Suprapubic skin (tissue), 4 donors: ENCODE data around the gene TMEM50B. TPM values are rescaled to one million over a fixed set of nuclear protein-coding genes. Genes with fewer than 3 reads are reported as not detected.
"Not testable (repeated sequence)": the region's sequence is repeated elsewhere in the genome, so short reads cannot be mapped to it uniquely, and the experiment has no call there.

Experiments used
- DNase-seq, 2 donors: peaks; one replicate each; pipeline ENCODE4 v3.0.0-alpha.2; 2019; ENCODE audit warnings: low spot score in 2 of 2
- H3K27ac ChIP-seq: fragments of 200-600 bp; sonication (generic); one replicate; pipeline ENCODE4 v1.5.1; 2019
- H3K27me3 ChIP-seq: fragments of 200-600 bp; sonication (generic); one replicate; pipeline ENCODE4 v1.5.1; 2019
- H3K36me3 ChIP-seq: fragments of 200-600 bp; sonication (generic); one replicate; pipeline ENCODE4 v1.5.1; 2019
- H3K4me1 ChIP-seq: fragments of 200-600 bp; sonication (generic); one replicate; pipeline ENCODE4 v1.5.1; 2019
- H3K4me3 ChIP-seq: fragments of 200-600 bp; sonication (generic); one replicate; pipeline ENCODE4 v1.5.1; 2019; ENCODE audit warnings: mild to moderate bottlenecking
- H3K9me3 ChIP-seq: fragments of 200-600 bp; sonication (generic); one replicate; pipeline ENCODE4 v1.5.1; 2019
- CTCF ChIP-seq, 2 donors: fragments of 200-600 bp in 1 of 2; fragments of 450-650 bp in 1 of 2; sonication (generic) in 1 of 2; IDR thresholded peaks; one replicate each; pipeline ENCODE4 v1.5.1; 2016 to 2019; ENCODE audit warnings: antibody characterized with exemption in 2 of 2, mild to moderate bottlenecking in 1 of 2, moderate library complexity in 1 of 2
- EP300 ChIP-seq: sonication (generic); formaldehyde crosslinking; IDR thresholded peaks from one replicate; pipeline ENCODE4 v1.6.1; 2017; ENCODE audit warnings: antibody characterized with exemption
- POLR2A ChIP-seq, 2 donors: fragments of 450-650 bp; IDR thresholded peaks; one replicate each; pipeline ENCODE4 v1.6.1; 2017; ENCODE audit warnings: antibody characterized with exemption in 2 of 2, mild to moderate bottlenecking in 2 of 2, moderate library complexity in 2 of 2
- POLR2AphosphoS5 ChIP-seq, 3 donors: sonication (generic); formaldehyde crosslinking; IDR thresholded peaks; one replicate each; pipeline ENCODE4 v1.6.1; 2017; ENCODE audit warnings: antibody characterized with exemption in 3 of 3
- WGBS: methylation state at CpG from one replicate; pipeline ENCODE4 v1.1.5; 2018; 5-methylcytosine and 5-hydroxymethylcytosine counted together
- total RNA-seq, 4 donors: library from RNA; depleted of rRNA; stranded (reverse); fragments of >200 nt; gene quantifications; one replicate each; pipeline ENCODE4 v1.1.0, GENCODE V29; 2016

The TMEM50B gene
- total RNA-seq, 4 donors from 2014 or later, result 33.1 to 151 (median 59.8) TPM

GRCh38 chr21:33478182-33478581 is 1.6 kb downstream of the TMEM50B start:
- TF ChIP-seq POLR2AphosphoS5 (IDR thresholded peaks at IDR 0.05) (no peak), POLR2A (IDR thresholded peaks at IDR 0.05) (no peak), EP300 (no peak), CTCF (IDR thresholded peaks at IDR 0.05) (no peak)
- H3K27me3 ChIP-seq, result no peaks in the 10 kb centered on the region
- no peaks in the 10 kb centered on the region for H3K9me3 ChIP-seq
- peak overlapping the region; percentile 88 for H3K4me3 ChIP-seq
- DNase-seq, result no peak
- peaks cover 19% of the 10 kb centered on the region for H3K4me1 ChIP-seq
- peak overlapping the region; percentile 99 for H3K27ac ChIP-seq
- H3K36me3 ChIP-seq, result no peaks in the 10 kb centered on the region
- 64% methylated on average over 9 of the region's 9 CpGs for WGBS

- TF ChIP-seq EP300, result no peak
- no peak for TF ChIP-seq CTCF (IDR thresholded peaks at IDR 0.05)
- TF ChIP-seq POLR2A (IDR thresholded peaks at IDR 0.05), result no peak
- TF ChIP-seq POLR2AphosphoS5 (IDR thresholded peaks at IDR 0.05), result no peak
- no peak for DNase-seq
- no peak overlapping the region for H3K4me3 ChIP-seq
- H3K27ac ChIP-seq, result no peak overlapping the region
- H3K36me3 ChIP-seq, result no peaks in the 10 kb centered on the region
- peaks cover 19% of the 10 kb centered on the region for H3K4me1 ChIP-seq
- no peaks in the 10 kb centered on the region for H3K27me3 ChIP-seq
- 77% methylated on average over 7 of the region's 7 CpGs for WGBS
- H3K9me3 ChIP-seq, result no peaks in the 10 kb centered on the region
Measured at GRCh38 chr21:33477066-33477465, 2.7 kb downstream of the TMEM50B start.

- 94% methylated on average over 3 of the region's 3 CpGs for WGBS
Measured at GRCh38 chr21:33473344-33473743, 6.4 kb downstream of the TMEM50B start.

GRCh38 chr21:33470701-33471100 is 9.1 kb downstream of the TMEM50B start:
- Histone ChIP-seq H3K27ac (no peak overlapping the region), H3K4me3 (no peak overlapping the region), H3K9me3 (no peaks in the 10 kb centered on the region), H3K4me1 (no peaks in the 10 kb centered on the region), H3K36me3 (no peaks in the 10 kb centered on the region), H3K27me3 (no peaks in the 10 kb centered on the region)
- whole genome bisulfite sequencing, result 88% methylated on average over 2 of the region's 2 CpGs
- no peak for DNase-seq
- no peak for TF ChIP-seq POLR2A (IDR thresholded peaks at IDR 0.05)
- TF ChIP-seq POLR2AphosphoS5 (IDR thresholded peaks at IDR 0.05), result no peak
- TF ChIP-seq CTCF (IDR thresholded peaks at IDR 0.05), result no peak
- TF ChIP-seq EP300, result no peak

More at GRCh38 chr21:33473344-33473743, 6.4 kb downstream of the TMEM50B start:
- TF ChIP-seq CTCF (IDR thresholded peaks at IDR 0.05), result no peak
- TF ChIP-seq POLR2A (IDR thresholded peaks at IDR 0.05), result no peak
- no peak for TF ChIP-seq EP300
- no peak for TF ChIP-seq POLR2AphosphoS5 (IDR thresholded peaks at IDR 0.05)
- no peak for DNase-seq
- H3K36me3 ChIP-seq, result no peaks in the 10 kb centered on the region
- H3K9me3 ChIP-seq, result no peaks in the 10 kb centered on the region
- H3K4me1 ChIP-seq, result peaks cover 6% of the 10 kb centered on the region
- no peak overlapping the region for H3K4me3 ChIP-seq
- no peaks in the 10 kb centered on the region for H3K27me3 ChIP-seq
- H3K27ac ChIP-seq, result no peak overlapping the region

- H3K27me3 ChIP-seq, H3K27ac ChIP-seq, H3K9me3 ChIP-seq, H3K4me3 ChIP-seq, H3K4me1 ChIP-seq, H3K36me3 ChIP-seq, DNase-seq: not testable (repeated sequence)
- WGBS, result 84% methylated on average over 4 of the region's 4 CpGs
Measured at GRCh38 chr21:33469183-33469582, 10.6 kb downstream of the TMEM50B start.
